Right lobe of liver (tissue), 4 donors: Measurements from ENCODE around the gene FAM13A.

Experiments used
- CTCF ChIP-seq, 4 donors: fragments of 200-600 bp in 3 of 4; fragments of 450-650 bp in 1 of 4; IDR thresholded peaks; one replicate each; pipeline versions ENCODE4 v1.5.1 to v1.8.0; 2016 to 2022; ENCODE audit warnings: antibody characterized with exemption in 4 of 4, mild to moderate bottlenecking in 2 of 4
- POLR2A ChIP-seq: fragments of 450-650 bp; IDR thresholded peaks from one replicate; pipeline ENCODE4 v1.6.1; 2017; ENCODE audit warnings: antibody characterized with exemption, mild to moderate bottlenecking
- donor health status: DM: no; HTN: no; CAD: no.
- donor health status: DM: no; HTN: no; CAD: no.
- donor health status: DM: no; HTN: yes; CAD: no.

GRCh38 chr4:88897752-88898151 is 159.2 kb downstream of the FAM13A start:
- TF ChIP-seq CTCF (IDR thresholded peaks at IDR 0.05) (no peak), POLR2A (no peak)
